ENCODE data around the gene C8G. TPM values are rescaled to one million over a fixed set of nuclear protein-coding genes. Genes with fewer than 3 reads are reported as not detected.

The C8G gene
- total and polyA plus RNA-seq, 2 of the 13 experiments (the other 11 are each of a cell fraction or from before 2014, with no cell fraction given): 4.9 to 12.8 TPM

DNA sequence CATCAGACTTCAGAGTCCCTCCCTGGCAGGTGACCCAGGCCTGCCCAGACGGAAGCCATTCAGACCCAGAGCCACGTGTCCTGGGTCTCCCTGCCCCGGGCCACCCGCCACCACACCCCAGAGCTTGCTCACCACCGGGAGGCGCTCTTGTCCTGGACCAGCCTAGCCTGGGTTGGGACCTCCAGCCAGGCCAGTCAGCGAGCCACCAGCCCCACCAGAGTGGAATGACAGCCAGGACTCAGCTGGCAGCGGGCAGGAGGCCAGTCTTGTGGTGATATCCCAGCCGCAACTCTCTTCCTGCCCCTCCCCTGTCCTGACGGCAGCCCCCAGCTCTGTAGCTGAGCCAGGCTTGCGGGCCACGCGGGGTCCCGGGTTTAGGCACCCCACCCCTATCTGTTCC, 30.6 kb downstream of the C8G start (continued):
- TF ChIP-seq, protein P1, sequence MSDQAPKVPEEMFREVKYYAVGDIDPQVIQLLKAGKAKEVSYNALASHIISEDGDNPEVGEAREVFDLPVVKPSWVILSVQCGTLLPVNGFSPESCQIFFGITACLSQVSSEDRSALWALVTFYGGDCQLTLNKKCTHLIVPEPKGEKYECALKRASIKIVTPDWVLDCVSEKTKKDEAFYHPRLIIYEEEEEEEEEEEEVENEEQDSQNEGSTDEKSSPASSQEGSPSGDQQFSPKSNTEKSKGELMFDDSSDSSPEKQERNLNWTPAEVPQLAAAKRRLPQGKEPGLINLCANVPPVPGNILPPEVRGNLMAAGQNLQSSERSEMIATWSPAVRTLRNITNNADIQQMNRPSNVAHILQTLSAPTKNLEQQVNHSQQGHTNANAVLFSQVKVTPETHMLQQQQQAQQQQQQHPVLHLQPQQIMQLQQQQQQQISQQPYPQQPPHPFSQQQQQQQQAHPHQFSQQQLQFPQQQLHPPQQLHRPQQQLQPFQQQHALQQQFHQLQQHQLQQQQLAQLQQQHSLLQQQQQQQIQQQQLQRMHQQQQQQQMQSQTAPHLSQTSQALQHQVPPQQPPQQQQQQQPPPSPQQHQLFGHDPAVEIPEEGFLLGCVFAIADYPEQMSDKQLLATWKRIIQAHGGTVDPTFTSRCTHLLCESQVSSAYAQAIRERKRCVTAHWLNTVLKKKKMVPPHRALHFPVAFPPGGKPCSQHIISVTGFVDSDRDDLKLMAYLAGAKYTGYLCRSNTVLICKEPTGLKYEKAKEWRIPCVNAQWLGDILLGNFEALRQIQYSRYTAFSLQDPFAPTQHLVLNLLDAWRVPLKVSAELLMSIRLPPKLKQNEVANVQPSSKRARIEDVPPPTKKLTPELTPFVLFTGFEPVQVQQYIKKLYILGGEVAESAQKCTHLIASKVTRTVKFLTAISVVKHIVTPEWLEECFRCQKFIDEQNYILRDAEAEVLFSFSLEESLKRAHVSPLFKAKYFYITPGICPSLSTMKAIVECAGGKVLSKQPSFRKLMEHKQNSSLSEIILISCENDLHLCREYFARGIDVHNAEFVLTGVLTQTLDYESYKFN (CRISPR knock-in tag; conservative IDR thresholded peaks at IDR 0.05): no peak
- TF ChIP-seq STAG1 (CRISPR knock-in tag; IDR thresholded peaks at IDR 0.05) (peak; percentile 64), ZNF224 (CRISPR knock-in tag; IDR thresholded peaks at IDR 0.05) (no peak), MXI1 (IDR thresholded peaks at IDR 0.05; ENCODE audit: borderline replicate concordance, low read depth, low read length) (0 out of 3 replicates have a peak, but pooled peaks have one; percentile 36), RARG (CRISPR knock-in tag; IDR thresholded peaks at IDR 0.05; ENCODE audit: low read depth) (no peak), CTCF (CRISPR knock-in tag; IDR thresholded peaks at IDR 0.05) (peak; percentile 75), JDP2 (CRISPR knock-in tag; IDR thresholded peaks at IDR 0.05; ENCODE audit: borderline replicate concordance) (no peak), WIZ (CRISPR knock-in tag; IDR thresholded peaks at IDR 0.05) (0 out of 2 replicates have a peak, but pooled peaks have one; percentile 50), ZNF558 (CRISPR knock-in tag; IDR thresholded peaks at IDR 0.05; ENCODE audit: borderline replicate concordance) (no peak), ZBTB44 (CRISPR knock-in tag; IDR thresholded peaks at IDR 0.05) (no peak), ZFP91 (CRISPR knock-in tag; IDR thresholded peaks at IDR 0.05; ENCODE audit: borderline replicate concordance) (peak; percentile 40; the same call in 1 of the 2 replicates)
- TF ChIP-seq, protein P2, sequence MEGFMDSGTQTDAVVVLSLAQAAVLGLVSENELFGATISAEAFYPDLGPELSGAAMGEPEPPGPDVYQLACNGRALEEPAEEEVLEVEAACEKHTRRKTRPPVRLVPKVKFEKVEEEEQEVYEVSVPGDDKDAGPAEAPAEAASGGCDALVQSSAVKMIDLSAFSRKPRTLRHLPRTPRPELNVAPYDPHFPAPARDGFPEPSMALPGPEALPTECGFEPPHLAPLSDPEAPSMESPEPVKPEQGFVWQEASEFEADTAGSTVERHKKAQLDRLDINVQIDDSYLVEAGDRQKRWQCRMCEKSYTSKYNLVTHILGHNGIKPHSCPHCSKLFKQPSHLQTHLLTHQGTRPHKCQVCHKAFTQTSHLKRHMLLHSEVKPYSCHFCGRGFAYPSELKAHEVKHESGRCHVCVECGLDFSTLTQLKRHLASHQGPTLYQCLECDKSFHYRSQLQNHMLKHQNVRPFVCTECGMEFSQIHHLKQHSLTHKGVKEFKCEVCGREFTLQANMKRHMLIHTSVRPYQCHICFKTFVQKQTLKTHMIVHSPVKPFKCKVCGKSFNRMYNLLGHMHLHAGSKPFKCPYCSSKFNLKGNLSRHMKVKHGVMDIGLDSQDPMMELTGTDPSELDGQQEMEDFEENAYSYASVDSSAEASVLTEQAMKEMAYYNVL (CRISPR knock-in tag; IDR thresholded peaks at IDR 0.05; ENCODE audit: borderline replicate concordance): 0 out of 2 replicates have a peak, but pooled peaks have one; percentile 26
- TF ChIP-seq, protein P3, sequence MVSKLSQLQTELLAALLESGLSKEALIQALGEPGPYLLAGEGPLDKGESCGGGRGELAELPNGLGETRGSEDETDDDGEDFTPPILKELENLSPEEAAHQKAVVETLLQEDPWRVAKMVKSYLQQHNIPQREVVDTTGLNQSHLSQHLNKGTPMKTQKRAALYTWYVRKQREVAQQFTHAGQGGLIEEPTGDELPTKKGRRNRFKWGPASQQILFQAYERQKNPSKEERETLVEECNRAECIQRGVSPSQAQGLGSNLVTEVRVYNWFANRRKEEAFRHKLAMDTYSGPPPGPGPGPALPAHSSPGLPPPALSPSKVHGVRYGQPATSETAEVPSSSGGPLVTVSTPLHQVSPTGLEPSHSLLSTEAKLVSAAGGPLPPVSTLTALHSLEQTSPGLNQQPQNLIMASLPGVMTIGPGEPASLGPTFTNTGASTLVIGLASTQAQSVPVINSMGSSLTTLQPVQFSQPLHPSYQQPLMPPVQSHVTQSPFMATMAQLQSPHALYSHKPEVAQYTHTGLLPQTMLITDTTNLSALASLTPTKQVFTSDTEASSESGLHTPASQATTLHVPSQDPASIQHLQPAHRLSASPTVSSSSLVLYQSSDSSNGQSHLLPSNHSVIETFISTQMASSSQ (IDR thresholded peaks at IDR 0.05; ENCODE audit: low read depth): no peak
- TF ChIP-seq, protein P3 (CRISPR knock-in tag; IDR thresholded peaks at IDR 0.05; ENCODE audit: borderline replicate concordance): no peak
